Measurements from ENCODE around the gene SIPA1L3.
"Not testable (repeated sequence)": the region's sequence is repeated elsewhere in the genome, so short reads cannot be mapped to it uniquely, and the experiment has no call there.

SIPA1L3 gene, protein sequence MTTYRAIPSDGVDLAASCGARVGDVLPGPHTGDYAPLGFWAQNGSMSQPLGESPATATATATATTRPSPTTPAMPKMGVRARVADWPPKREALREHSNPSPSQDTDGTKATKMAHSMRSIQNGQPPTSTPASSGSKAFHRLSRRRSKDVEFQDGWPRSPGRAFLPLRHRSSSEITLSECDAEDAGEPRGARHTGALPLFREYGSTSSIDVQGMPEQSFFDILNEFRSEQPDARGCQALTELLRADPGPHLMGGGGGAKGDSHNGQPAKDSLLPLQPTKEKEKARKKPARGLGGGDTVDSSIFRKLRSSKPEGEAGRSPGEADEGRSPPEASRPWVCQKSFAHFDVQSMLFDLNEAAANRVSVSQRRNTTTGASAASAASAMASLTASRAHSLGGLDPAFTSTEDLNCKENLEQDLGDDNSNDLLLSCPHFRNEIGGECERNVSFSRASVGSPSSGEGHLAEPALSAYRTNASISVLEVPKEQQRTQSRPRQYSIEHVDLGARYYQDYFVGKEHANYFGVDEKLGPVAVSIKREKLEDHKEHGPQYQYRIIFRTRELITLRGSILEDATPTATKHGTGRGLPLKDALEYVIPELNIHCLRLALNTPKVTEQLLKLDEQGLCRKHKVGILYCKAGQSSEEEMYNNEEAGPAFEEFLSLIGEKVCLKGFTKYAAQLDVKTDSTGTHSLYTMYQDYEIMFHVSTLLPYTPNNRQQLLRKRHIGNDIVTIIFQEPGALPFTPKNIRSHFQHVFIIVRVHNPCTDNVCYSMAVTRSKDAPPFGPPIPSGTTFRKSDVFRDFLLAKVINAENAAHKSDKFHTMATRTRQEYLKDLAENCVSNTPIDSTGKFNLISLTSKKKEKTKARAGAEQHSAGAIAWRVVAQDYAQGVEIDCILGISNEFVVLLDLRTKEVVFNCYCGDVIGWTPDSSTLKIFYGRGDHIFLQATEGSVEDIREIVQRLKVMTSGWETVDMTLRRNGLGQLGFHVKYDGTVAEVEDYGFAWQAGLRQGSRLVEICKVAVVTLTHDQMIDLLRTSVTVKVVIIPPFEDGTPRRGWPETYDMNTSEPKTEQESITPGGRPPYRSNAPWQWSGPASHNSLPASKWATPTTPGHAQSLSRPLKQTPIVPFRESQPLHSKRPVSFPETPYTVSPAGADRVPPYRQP (N-terminal part only)

DNA sequence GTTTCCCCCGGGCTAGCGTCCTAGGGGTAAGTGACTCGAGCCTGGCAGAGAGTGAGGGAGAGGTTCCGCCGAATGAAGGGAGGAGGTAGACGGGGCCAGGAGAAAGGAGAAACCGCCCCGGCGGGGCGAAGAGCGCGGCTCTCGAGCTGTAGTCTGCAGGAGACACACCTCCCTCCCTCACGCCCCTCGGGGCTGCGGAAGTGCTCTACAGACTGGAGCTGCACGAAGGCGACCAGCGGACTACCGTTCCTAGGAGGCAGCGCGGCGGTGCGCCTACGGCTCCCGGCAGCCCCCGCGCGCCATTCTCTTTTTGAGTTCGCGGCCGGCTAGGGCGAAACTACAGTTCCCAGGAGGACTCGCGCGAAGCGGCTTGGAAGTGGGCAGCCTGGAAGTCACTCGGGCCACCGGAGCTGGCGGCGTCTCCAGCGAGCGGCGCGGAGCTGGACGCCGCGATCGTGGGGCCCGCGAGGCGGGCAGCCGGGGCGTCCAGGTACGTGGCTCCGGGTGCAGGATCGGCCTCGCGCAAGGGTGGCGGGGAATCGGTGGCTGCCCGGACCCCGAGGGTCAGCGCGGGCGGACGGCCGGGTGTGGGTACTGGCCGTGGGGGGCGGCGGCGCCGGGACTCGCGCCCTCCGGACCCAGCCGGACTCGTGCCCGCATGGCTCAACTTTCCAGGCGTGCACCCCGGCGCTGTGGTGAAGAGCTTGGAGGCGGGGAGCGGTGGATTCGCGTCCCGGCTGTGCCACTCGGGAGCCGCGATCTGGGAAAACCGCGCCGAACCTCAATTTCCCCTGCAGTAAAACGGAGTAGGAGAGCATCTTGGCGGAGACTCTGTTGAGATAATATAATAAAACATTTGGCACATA lies at the start of gene SIPA1L3:
SIPA1L3 (plus strand) TSS at position 340 of the 866 bp plus-strand sequence. CDS start 174,358 bp downstream, outside the sequence.
- DNase-seq, result peak; percentile 96

DNA sequence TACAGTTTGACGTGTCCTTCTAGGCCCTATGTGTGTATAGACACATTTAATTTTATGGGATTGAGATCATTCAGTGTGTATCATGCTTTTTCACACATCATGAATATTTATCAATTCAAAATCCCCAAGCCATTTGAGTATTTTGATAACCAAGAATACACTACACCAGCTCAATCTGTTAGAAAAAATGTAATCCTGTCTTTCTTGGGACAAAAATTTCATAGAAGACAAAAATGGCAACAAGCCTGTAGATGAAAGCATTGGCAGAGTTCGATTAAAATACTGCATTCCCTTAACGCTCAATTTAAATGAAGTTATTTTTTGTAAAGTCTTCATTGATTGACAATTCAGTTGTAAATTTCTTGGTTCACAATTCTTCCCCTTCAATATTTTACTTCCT lies 42.5 kb upstream of the SIPA1L3 start:
- DNase-seq, result no peak

DNA sequence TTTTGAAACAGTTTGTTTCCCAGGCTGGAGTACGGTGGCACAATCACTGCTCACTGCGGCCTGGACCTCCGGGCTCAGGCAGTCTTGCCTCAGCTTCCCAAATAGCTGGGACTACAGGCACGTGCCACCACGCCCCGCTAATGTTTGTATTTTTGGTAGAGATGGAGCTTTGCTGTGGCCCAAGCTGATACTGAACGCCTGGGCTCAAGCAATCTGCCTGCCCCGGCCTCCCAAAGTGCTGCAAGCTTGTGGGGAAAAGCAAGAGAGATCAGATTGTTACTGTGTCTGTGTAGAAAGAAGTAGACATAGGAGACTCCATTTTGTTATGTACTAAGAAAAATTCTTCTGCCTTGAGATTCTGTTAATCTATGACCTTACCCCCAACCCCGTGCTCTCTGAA lies 41.1 kb upstream of the SIPA1L3 start:
- DNase-seq, result not testable (repeated sequence)

DNA sequence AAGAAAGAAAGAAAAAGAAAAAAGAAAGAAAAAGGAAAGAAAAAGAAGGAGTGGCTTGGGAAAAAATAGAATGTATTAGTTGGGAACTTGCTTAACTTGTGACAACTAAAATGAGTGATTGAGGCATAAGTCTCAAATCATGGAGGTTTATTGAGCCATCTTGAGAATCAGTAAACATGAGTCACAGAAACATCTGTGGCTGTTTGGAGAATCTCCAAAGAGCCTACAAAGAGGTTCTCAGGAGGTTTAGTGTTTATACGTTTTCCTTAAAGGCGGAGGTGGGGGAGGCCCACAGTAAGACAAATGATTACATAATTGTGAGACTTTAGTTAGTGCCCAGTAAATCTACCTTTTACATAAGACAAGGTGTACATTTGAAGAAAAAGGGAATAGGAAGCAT lies 39.2 kb upstream of the SIPA1L3 start:
- DNase-seq, result no peak

DNA sequence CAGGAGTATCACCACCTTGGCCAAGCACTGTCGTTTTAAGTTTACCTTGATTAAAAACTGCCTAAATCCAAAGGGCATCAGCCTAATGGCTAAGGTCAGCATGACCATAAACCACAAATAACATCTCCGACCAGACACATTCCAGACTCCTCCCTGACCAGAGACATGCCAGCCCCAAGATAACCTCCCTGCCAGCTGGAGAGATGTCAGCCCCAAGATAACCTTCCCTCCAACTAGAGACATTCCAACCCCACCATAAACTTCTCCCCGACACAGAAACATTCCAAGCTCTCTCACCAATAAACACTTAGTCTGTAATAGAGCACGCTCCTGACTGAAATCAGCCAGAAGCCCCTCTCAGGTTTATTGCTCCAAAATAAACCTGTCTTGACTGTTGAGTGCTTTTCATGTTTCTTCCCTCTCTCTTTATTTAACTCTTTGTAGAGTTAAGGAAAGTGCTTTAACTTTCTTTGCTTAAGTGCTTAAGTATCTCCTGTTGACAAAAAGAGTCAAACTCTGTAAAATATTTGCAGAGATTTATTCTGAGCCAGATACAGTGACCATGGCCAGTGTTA lies 37.2 kb upstream of the SIPA1L3 start:
- no peak for DNase-seq

DNA sequence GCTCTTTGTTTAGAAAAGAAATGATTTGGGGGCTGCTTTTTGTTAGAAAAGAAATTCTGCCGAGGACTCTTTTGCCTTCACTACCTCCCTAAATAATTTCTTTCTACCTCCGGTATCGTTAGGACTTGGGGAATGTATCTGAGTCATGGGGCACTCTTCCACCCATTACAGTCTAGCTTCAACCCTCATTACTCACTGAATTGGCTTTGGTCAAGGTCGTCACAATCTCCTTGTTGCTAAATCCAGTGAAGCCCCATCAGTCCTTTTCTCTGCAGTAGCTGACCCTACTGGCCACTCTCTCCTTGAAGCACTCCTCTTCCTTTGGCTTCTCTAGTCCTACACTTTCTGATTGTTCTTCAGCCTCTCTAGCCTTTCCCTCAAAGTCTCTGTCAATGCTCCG lies 34.6 kb upstream of the SIPA1L3 start:
- no peak for DNase-seq

DNA sequence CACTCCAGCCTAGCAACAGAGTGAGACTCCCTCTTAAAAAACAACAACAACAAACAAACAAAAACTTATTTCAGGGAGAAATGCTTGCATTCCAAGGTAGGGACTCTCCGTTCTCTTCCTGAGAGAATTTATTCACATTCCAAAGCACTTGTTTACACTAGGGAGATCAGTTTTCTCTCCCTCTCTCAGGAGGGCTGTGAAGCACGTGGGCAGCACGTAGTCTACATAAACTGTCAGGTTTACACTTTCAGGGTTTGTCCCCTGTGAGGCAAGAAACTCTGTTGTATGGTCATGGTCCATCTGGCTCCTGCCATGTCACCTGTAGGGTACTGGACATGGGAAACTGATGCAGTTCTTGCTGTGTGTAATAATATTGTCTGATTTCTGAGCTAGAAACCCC lies 32.2 kb upstream of the SIPA1L3 start:
- no peak for DNase-seq

DNA sequence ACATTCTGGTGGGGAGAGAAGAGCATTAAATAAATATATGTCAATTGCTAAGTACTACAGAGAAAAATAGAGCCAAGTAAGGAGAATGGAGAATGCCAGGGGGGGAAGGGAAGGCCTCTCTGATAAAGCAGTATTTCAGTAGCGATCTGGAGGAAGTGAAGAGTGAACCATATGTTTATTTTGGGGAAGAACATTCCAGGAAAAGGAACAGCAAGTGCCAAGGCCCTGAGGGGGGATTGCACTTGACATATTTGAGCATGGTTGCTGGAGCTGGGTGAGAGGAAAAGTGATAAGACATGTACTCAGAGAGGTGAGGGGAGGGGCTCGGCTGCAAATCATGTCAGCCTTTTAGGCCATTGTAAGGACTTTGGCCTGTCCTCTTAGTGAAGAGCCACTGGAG lies 31.0 kb upstream of the SIPA1L3 start:
- DNase-seq, result no peak

DNA sequence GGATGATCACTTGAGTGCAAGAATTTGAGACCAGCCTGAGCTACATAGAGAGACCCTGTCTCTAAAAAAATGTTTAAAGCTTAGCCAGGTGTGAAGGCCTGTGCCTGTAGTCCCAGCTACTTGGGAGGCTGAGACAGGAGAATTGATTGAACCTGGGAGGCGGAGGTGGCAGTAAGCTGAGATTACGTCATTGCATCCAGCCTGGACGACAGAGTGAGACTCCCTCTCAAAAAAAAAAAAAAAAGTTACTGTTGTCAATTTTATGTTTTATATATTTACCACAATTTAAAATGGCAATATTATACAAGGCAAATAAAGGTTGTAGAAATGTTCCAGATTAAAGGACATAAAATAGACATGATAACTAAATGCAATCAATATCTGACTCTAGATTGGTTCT lies 29.9 kb upstream of the SIPA1L3 start:
- no peak for DNase-seq

DNA sequence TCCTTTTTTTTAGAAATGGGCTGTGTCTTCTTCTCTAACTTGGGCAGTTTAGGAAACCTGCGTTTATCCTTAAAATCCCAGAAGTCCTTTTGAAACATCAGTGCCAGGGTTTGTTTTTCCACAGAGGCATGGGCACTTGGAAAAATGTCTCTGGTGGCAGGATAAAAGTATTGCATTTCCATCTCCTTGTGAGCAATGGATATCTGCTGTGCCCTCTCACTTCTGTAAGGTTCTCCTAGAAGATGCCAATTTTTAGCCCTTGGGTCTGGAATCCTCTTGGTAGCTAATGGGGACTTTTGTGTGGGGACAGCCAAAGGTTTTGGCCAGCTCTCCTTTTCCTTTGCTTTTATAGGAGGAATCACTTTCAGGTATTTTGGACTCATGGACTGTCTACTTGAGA lies 21.6 kb upstream of the SIPA1L3 start:
- DNase-seq, result no peak

DNA sequence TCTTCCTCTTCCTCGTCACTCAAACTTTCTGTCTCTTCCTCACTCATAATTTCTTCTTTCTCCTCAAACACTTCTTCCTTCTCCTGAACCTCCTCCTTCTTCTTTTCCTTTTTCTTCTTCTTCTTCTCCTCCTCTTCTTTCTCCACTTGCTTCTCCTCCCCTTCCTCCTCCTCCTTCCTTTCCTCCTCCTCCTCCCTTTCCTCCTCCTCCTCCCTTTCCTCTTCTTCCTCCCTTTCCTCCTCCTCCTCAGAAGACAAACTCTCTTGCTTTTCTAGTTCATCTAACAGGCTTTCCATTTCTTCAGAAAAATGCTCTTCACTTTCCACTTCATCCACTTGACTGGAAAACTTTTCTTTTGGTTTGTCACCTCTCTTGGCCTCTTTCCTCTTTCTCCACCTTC lies 20.4 kb upstream of the SIPA1L3 start:
- no peak for DNase-seq

DNA sequence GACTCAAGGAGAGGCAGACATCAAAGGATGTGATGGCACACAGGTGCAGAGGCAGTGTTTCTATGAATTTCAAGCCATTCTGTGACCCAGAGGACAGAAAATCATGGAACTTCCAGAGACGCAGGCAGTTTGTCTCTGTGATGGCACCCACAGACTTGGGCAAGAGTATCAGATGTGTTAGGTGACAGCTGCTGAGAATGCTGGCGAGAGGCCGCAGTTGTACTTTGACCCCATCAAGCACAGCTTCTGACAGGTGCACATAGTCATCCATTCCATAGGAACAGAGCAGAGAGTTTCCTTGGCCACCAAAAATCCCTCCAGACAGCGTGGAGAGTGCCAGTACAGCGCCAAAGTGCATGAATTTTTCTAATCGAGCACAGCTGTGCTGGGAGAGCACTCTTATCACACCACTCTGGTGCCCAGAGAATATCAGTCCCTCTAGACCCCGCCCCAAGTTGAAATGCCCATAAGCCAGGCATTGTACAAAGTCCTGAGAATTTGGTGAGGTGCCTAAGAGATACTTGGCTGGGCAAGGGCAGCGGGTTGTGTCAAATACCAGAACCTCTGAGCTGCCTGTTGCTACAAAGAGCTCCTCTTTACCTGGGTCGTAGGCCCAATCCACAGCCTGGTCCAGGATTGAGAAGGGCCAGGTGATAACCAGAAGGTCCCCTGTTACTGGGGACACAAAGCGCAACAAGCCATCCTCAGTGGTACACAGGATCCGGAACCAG lies 13.0 kb upstream of the SIPA1L3 start:
- DNase-seq, result no peak

DNA sequence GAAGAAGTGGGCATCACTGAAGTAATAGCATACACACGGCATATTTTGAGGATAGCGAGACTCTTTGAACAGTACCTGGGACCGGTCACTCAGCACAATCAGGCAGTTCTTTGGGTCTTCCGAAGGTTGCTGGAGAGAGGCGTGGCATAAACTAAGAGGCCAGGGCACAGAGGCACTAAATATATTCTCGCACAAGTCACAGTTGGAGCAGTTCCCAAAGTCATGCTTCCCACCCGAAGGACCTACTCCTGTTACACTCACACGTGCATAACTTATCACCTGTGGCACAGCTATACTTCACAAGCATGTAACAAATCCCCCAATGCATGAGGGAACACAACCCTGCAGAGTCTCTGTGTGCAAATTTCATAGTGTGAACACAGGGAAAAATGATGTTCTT lies 10.8 kb upstream of the SIPA1L3 start:
- DNase-seq, result no peak

DNA sequence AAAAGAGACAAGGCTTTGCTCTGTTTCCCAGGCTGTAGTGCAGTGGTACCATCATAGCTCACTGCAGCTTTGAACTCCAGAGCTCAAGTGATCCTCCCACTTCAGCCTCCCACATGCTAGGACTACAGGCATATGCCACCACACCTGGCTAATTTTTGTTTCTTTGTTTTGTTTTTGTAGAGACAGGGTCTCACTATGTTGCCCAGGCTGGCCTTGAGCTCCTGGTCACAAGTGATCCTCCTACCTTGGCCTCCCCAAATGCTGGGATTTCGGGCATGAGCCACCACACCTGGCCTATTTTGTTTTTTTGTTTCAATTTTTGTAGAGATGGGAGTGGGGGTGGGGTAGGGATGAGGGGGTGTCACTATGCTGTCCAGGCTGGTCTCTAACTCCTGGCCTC lies 7.6 kb upstream of the SIPA1L3 start:
- DNase-seq, result no peak

DNA sequence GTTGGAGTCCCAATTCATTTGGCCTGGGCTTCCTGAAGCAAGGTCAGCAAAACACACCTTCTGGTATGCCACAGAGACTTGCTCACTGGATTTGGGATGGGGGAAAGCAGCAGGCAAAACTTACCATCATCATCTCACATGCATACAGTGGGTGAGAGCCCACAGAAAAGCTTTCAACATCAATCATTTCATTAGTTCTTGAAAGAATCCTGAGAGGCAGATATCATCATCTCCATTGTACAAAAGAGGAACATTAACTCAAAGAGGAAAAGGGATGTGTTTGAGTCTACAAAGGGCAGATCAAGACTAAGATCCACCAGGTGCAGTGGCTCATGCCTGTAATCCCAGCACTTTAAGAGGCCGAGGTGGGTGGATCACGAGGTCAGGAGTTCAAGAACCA lies 7.0 kb upstream of the SIPA1L3 start:
- no peak for DNase-seq

DNA sequence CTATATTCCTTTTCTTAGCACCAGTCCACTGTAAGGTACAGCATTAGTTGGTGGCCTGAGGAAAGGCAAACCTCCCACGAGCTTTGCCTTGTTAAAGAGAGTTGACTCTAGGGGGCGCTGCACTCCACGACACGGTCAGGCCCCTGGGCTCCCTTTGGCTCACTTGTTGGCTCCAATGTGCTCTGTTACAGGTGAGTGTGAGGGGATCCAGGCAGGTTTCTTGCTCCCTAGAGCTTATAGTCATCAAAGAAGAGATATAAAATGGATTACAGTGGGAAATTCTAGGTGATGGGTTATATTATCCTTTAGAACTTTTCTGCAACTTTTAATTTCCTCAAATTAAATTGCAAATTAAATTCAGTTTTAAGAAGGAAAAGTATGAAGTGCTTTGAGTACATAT lies 4.3 kb upstream of the SIPA1L3 start:
- DNase-seq, result peak; percentile 51

DNA sequence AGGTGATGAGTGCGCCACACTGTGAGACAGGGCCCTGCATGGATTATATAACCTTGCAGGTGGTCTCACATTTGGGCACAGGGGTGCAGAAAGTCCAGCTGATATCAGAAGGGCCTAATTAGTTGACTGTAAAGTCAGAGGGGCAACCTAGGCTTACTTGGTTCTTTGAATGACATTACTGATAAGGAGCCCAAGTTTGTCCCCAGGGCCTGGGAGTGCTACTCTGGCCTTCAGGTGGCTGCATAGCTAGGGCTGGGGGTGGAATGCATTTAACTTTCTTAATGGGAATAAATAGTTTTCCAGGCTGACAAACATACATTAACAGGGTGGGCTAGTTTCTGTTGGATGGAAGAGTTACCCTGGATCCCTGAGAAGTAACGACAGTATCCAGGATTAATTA lies 3.9 kb upstream of the SIPA1L3 start:
- DNase-seq, result no peak

DNA sequence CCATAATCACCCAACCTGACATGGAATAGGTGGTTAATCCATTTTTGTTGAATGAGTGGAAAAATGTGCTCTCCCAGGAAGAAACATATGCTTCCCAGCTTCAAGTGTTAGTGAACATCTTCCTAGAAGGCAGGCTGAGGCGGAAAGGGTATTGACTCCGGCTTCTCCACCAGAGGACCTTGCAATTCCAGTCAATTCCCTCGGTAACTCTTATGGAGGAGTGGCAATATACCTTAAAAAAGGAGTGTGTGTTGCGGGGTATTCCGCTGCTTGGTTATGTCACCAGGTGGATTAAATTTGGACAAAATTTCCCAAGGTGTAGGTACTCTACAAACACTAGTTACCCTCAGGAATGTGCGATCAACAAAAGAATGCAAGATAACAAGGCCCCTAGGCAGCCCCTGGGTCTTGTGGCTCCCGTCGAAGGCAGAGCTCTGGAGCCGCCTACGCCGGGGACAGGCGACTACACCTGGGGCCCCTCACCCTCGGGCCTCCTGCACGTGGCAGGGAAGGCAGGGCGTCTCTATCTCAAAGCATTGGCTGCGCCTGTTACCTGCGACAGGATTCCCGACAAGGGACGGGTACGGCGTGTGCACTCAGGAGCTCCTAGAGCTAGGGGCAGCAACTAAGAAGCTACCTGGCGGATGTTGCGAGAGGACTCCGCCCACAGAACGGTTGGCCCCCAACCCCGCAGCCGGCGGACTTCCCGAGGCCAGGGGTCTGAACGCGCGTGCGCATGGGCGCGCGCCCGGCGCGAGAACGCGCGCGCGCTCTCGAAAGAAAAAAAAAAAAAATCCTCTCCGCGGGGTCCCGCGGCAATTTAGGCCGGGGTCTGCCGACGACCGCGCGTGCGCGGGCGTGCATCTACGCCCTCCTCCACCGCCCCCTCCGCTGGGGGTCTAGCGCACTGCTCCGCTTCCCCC lies 801 bp upstream of the SIPA1L3 start, which contains the start of gene WDR87:
WDR87 (minus strand) TSS at position 649 of the 923 bp plus-strand sequence. CDS start 8,355 bp downstream, outside the sequence.
- no peak for DNase-seq

DNA sequence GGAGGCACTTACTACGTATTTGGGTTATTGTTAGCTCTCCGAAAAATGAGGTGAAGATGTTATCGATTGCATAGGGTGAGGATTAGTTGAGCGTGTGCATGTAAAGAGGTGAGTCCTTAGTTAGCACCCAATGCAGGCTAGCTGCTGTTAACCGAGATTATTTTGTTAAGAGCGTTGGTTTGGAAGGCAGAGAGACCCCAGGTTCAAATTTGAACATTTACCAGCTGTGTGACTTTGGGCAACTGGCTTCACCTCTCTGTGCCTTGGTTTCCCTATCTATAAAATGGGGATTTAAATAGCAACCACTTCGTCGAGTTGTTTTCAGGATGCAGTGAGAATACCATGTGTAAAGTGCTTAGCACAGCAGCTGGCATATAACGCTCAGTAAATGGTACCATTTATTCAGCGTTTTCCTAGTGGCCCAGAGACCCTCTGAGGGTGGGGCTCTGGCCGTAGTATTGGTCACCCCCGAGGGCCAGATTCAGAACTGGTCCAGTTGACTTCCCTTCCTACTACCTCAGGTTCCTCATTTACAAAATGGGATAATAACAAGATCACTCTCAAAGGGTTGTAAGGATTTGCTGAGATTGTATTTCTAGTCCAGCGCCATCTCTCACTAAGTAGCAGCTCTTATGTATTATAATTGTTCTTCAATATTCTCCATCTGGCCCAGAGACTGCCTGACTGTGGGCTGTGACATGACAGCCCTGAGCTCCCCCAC lies 887 bp downstream of the SIPA1L3 start:
- DNase-seq, result no peak

Measured in NCI-H226 (cell line).